A673 (cell line): ENCODE results near the gene BHMT2.

ENCODE experiments used
- EZH2 ChIP-seq: fragments of 200-600 bp; sonication (generic); IDR thresholded peaks from 2 replicates; pipeline ENCODE4 v1.6.1; 2017; ENCODE audit warnings: borderline replicate concordance, low read depth, mild to moderate bottlenecking, mixed read lengths, antibody characterized with exemption, low read length; ENCODE audit not compliant: poor library complexity, severe bottlenecking
- TF ChIP-seq, protein P1 (sequence below): fragments of 300-800, 200-600 bp; sonication (generic); conservative IDR thresholded peaks from 2 replicates; pipeline ENCODE4 v1.5.1; 2017; ENCODE audit warnings: low read depth, mild to moderate bottlenecking, antibody characterized with exemption, low read length, moderate library complexity, mixed read lengths

DNA sequence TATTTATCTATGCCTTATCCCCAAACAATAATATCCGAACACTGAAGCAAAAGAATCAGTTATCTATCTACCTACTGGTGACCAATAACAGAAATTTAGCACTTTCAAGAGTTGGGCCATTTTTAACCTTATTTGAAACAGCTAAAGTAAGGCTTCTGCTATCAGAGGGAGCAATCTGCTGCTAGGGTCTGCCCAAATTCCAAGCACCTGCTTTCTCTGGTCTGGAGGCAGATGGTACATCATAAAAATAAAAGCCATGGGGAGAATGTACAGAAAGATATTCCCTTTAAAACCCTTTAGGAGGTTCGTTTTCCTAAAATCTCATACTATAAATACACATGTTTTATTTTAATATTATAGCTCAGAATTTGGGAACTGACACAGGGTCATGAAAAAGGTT, 46.8 kb upstream of the BHMT2 start:
- TF ChIP-seq, protein P1, sequence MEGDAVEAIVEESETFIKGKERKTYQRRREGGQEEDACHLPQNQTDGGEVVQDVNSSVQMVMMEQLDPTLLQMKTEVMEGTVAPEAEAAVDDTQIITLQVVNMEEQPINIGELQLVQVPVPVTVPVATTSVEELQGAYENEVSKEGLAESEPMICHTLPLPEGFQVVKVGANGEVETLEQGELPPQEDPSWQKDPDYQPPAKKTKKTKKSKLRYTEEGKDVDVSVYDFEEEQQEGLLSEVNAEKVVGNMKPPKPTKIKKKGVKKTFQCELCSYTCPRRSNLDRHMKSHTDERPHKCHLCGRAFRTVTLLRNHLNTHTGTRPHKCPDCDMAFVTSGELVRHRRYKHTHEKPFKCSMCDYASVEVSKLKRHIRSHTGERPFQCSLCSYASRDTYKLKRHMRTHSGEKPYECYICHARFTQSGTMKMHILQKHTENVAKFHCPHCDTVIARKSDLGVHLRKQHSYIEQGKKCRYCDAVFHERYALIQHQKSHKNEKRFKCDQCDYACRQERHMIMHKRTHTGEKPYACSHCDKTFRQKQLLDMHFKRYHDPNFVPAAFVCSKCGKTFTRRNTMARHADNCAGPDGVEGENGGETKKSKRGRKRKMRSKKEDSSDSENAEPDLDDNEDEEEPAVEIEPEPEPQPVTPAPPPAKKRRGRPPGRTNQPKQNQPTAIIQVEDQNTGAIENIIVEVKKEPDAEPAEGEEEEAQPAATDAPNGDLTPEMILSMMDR = no peak
- no peak for TF ChIP-seq EZH2
